Measurements from ENCODE around the gene ONECUT2. TPM values are rescaled to one million over a fixed set of nuclear protein-coding genes. Genes with fewer than 3 reads are reported as not detected.

Gene ONECUT2
- total and polyA plus RNA-seq, 9 of the 15 experiments (the other 6 are each of a cell fraction or from before 2014, with no cell fraction given) = 0.27 to 2.5 (median 0.83) TPM

- Histone ChIP-seq H3K4me1 (replicated peaks in 1 of 2; ENCODE audit: control insufficient read depth in 2 of 2, insufficient read depth in 2 of 2, low read length in 2 of 2) (peaks cover 3 to 4% of the 10 kb centered on the region in 2 experiments; a peak in 3 of 5 replicates), H3K4me3 (no peak overlapping the region), H3K9me3 (replicated peaks; ENCODE audit: control insufficient read depth, insufficient read depth, low read depth, low read length) (no peaks in the 10 kb centered on the region), H3K9ac (ENCODE audit: insufficient read depth in 1 of 2, low read depth in 2 of 2, low read length in 2 of 2) (no peak overlapping the region), H3K36me3 (ENCODE audit: control insufficient read depth, insufficient read depth, low read length) (no peaks in the 10 kb centered on the region), H4K20me1 (replicated peaks; ENCODE audit: control insufficient read depth, insufficient read depth, low read length) (peaks cover 10% of the 10 kb centered on the region; the same call in 1 of the 2 replicates), H3K4me2 (ENCODE audit: insufficient read depth, low read length) (no peak overlapping the region), H3K27me3 (ENCODE audit: control insufficient read depth in 2 of 2, insufficient read depth in 2 of 2, low read length in 2 of 2) (no peaks in the 10 kb centered on the region), H2AFZ (ENCODE audit: low read depth, low read length) (no peak overlapping the region), H3K9me1 (ENCODE audit: control insufficient read depth, insufficient read depth, low read length) (no peaks in the 10 kb centered on the region), H3K27ac (ENCODE audit: extremely low read depth, low read depth, low read length) (no peak overlapping the region), H3K79me2 (ENCODE audit: control insufficient read depth, insufficient read depth, low read length) (no peaks in the 10 kb centered on the region)
- 34% methylated on average over 7 of the region's 8 CpGs for WGBS (ENCODE audit: insufficient coverage, low coverage, missing lambda C conversion rate)
- no peak for FAIRE-seq
- BruUV-seq (replicated peaks) = no TSS peak
- ChIA-PET POLR2A (no interaction called here), CTCF (ENCODE audit: low intra/inter-chr PET ratio) (interaction anchor here (1.2 to 1.3 kb wide), 2 partner anchors 576 to 697 kb away, joined by 3 to 8 read pairs; no protein-coding TSS in a partner anchor)
- intact Hi-C loops (cut with micrococcal nuclease) (loop anchor here (2.0 to 10.0 kb wide), 3 partner anchors 325 to 697 kb away; no protein-coding TSS in a partner anchor), in situ Hi-C loops (cut with MboI) (no loop called here)
- ATAC-seq = no peak
- DNase-seq (ENCODE audit: extremely low read depth in 1 of 4, low spot score in 3 of 4) = no peak
- no peak for TF ChIP-seq TCF7 (IDR thresholded peaks at IDR 0.05; ENCODE audit: borderline replicate concordance)
- TF ChIP-seq NFE2 (IDR thresholded peaks at IDR 0.05; ENCODE audit: low read depth) = 0 out of 2 replicates have a peak, but pooled peaks have one; percentile 10
- TF ChIP-seq GABPB1 (CRISPR knock-in tag; IDR thresholded peaks at IDR 0.05) = no peak
- no peak for TF ChIP-seq ARNT (IDR thresholded peaks at IDR 0.05)
- TF ChIP-seq ZNF316 (IDR thresholded peaks at IDR 0.05) = peak; percentile 75
- no peak for TF ChIP-seq PREB (CRISPR knock-in tag; IDR thresholded peaks at IDR 0.05)
- peak; percentile 68 for TF ChIP-seq C11orf30 (IDR thresholded peaks at IDR 0.05; ENCODE audit: low read depth)
- TF ChIP-seq CEBPB (tag; IDR thresholded peaks at IDR 0.05) = peak; percentile 55
- TF ChIP-seq ZNF75A (CRISPR knock-in tag; IDR thresholded peaks at IDR 0.05) = no peak
- TF ChIP-seq ZNF407 (IDR thresholded peaks at IDR 0.05; ENCODE audit: low read depth) = no peak
- TF ChIP-seq NR2C2 (CRISPR knock-in tag; IDR thresholded peaks at IDR 0.05) = no peak
- no peak for TF ChIP-seq NR2C2 (tag; IDR thresholded peaks at IDR 0.05)
- TF ChIP-seq NR2C1 (IDR thresholded peaks at IDR 0.05) = peak; percentile 26; the same call in 1 of the 2 replicates
- TF ChIP-seq NR2C1 (tag; IDR thresholded peaks at IDR 0.05) = no peak
- TF ChIP-seq SIN3B (IDR thresholded peaks at IDR 0.05; ENCODE audit: low read depth) = no peak
Observed at GRCh38 chr18:57445488-57446319, 10.5 kb downstream of the ONECUT2 start.
